HEK293T (cell line): ENCODE data around the gene KMT2A.

Experiments used
- ARNT ChIP-seq: fragments of 450-650 bp; IDR thresholded peaks from 2 replicates; pipeline ENCODE4 v1.6.1; 2017; ENCODE audit warnings: mild to moderate bottlenecking
- BHLHE40 ChIP-seq: fragments of 450-650 bp; IDR thresholded peaks from 2 replicates; pipeline ENCODE4 v1.6.1; 2016; ENCODE audit warnings: mild to moderate bottlenecking, moderate library complexity, borderline replicate concordance
- CTBP1 ChIP-seq: fragments of 450-650 bp; IDR thresholded peaks from 2 replicates; pipeline ENCODE4 v1.6.1; 2016; ENCODE audit warnings: borderline replicate concordance
- ELF4 ChIP-seq: fragments of 450-650 bp; IDR thresholded peaks from 2 replicates; pipeline ENCODE4 v1.6.1; 2017; ENCODE audit warnings: antibody characterized with exemption
- FOXA1 ChIP-seq: fragments of 450-650 bp; IDR thresholded peaks from 2 replicates; pipeline ENCODE4 v1.6.1; 2016; ENCODE audit warnings: mild to moderate bottlenecking
- FOXK2 ChIP-seq: fragments of 450-650 bp; IDR thresholded peaks from 2 replicates; pipeline ENCODE4 v1.6.1; 2016; ENCODE audit warnings: mild to moderate bottlenecking
- FOXM1 ChIP-seq: fragments of 450-650 bp; IDR thresholded peaks from 2 replicates; pipeline ENCODE4 v1.6.1; 2017; ENCODE audit warnings: mild to moderate bottlenecking, borderline replicate concordance
- HDGF ChIP-seq: fragments of 450-650 bp; IDR thresholded peaks from 2 replicates; pipeline ENCODE4 v1.6.1; 2017; ENCODE audit warnings: antibody characterized with exemption, borderline replicate concordance
- LEF1 ChIP-seq: fragments of 450-650 bp; IDR thresholded peaks from 2 replicates; pipeline ENCODE4 v1.6.1; 2017; ENCODE audit warnings: mild to moderate bottlenecking, borderline replicate concordance
- SP1 ChIP-seq: fragments of 450-650 bp; IDR thresholded peaks from 2 replicates; pipeline ENCODE4 v1.6.1; 2017
- SUZ12 ChIP-seq: fragments of 450-650 bp; IDR thresholded peaks from 2 replicates; pipeline ENCODE4 v1.6.1; 2016; ENCODE audit warnings: mild to moderate bottlenecking
- TARDBP ChIP-seq: fragments of 450-650 bp; IDR thresholded peaks from 2 replicates; pipeline ENCODE4 v1.6.1; 2016
- ZNF384 ChIP-seq: fragments of 450-650 bp; IDR thresholded peaks from 2 replicates; pipeline ENCODE4 v1.6.1; 2016
- TF ChIP-seq, protein P1 (sequence below): fragments of 450-650 bp; IDR thresholded peaks from 2 replicates; pipeline ENCODE4 v1.6.1; 2016

DNA sequence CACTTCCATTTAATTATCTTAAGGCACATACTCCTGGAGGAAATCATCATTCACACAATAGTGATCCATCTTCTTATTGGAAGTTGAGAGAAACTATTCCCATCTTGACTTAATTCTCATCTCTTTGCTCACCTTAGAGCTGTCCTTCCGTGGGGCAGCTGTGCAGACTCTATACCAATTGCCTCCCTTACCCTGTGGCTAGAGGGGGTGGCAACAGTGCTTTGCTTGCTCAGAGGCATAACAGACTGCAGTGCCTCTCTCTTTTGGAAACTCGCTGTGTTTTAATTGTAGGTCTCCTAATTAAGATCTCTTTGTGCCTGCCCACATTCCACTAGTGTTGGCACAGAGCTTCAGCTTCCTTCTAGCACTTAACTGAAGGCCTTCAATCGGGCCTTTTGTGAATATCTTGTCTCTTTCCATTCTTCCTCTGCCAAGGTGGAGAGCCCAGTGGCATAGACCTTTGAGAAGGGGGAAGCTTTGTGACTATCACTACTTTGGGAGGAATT, 5.5 kb downstream of the KMT2A start:
- no peak for TF ChIP-seq CTBP1
- no peak for TF ChIP-seq HDGF
- TF ChIP-seq FOXM1: no peak
- TF ChIP-seq SUZ12: no peak
- TF ChIP-seq FOXA1: no peak
- no peak for TF ChIP-seq FOXK2
- TF ChIP-seq BHLHE40: no peak
- no peak for TF ChIP-seq SP1
- no peak for TF ChIP-seq LEF1
- TF ChIP-seq ELF4: no peak
- no peak for TF ChIP-seq ARNT
- TF ChIP-seq TARDBP: no peak
- TF ChIP-seq ZNF384: no peak
- TF ChIP-seq, protein P1, sequence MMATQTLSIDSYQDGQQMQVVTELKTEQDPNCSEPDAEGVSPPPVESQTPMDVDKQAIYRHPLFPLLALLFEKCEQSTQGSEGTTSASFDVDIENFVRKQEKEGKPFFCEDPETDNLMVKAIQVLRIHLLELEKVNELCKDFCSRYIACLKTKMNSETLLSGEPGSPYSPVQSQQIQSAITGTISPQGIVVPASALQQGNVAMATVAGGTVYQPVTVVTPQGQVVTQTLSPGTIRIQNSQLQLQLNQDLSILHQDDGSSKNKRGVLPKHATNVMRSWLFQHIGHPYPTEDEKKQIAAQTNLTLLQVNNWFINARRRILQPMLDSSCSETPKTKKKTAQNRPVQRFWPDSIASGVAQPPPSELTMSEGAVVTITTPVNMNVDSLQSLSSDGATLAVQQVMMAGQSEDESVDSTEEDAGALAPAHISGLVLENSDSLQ: no peak
